Astrocyte (in vitro differentiated cells and primary cell): ENCODE results near the gene TMOD1.

Source experiments
- CTCF ChIP-seq: IDR thresholded peaks from 2 replicates; pipeline ENCODE4 v1.5.1; 2011; ENCODE audit warnings: low read depth, mild to moderate bottlenecking, inconsistent platforms, low read length, moderate library complexity; ENCODE audit not compliant: insufficient read depth
- EZH2 ChIP-seq: IDR thresholded peaks from 2 replicates; pipeline ENCODE4 v1.6.1; 2012; ENCODE audit warnings: mild to moderate bottlenecking, low read length, inconsistent platforms; ENCODE audit not compliant: insufficient read depth

- TF ChIP-seq CTCF (no peak), EZH2 (no peak)
Measured at GRCh38 chr9:97516111-97516510, 14.6 kb downstream of the TMOD1 start.
